ENCODE measurements around the gene ACTN4. TPM values are rescaled to one million over a fixed set of nuclear protein-coding genes. Genes with fewer than 3 reads are reported as not detected.
"Not testable (repeated sequence)": the region's sequence is repeated elsewhere in the genome, so short reads cannot be mapped to it uniquely, and the experiment has no call there.

Gene ACTN4
- total and polyA plus RNA-seq, 2 donors (not counting 1 experiment from before 2014, with no cell fraction given): 127 to 683 TPM

DNA sequence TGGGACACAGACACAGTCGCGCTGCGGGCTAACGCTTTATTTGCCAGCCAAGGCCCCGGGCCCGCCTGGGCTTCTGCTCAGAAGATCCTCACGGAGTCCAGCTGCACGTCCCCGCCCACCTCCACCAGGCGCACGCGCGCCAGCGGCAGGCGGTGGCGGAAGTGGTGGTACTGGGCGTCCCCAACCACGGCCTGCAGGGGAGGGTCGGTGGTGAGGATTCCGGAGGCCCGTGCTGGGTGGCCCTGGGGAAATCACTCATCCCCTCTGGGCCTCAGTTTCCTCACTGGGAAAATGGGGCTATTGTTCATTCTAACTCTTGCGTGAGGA is 123.5 kb downstream of the ACTN4 start:
- not testable (repeated sequence) for H3K9me3 ChIP-seq (ENCODE audit: control insufficient read depth, insufficient read depth, low read depth, low read length); H3K4me2 ChIP-seq (ENCODE audit: extremely low read depth, insufficient read depth, low read length); DNase-seq (ENCODE audit: low read depth in 2 of 2); H3K27ac ChIP-seq (ENCODE audit: insufficient read depth, low read length); H3K4me1 ChIP-seq (ENCODE audit: control insufficient read depth, extremely low read depth, insufficient read depth, low read length); H3K79me2 ChIP-seq (ENCODE audit: control insufficient read depth, insufficient read depth, low read length); H3K4me3 ChIP-seq (replicated peaks in 1 of 4; ENCODE audit: control extremely low read depth in 1 of 4, insufficient read depth in 1 of 4, low read depth in 3 of 4, low read length in 4 of 4); H2AFZ ChIP-seq (ENCODE audit: low read length); H4K20me1 ChIP-seq (ENCODE audit: control insufficient read depth, extremely low read depth, insufficient read depth, low read length); H3K27me3 ChIP-seq (ENCODE audit: control insufficient read depth, insufficient read depth, low read length); H3K9ac ChIP-seq (ENCODE audit: insufficient read depth, low read length); H3K36me3 ChIP-seq (ENCODE audit: control insufficient read depth, insufficient read depth, low read length)

DNA sequence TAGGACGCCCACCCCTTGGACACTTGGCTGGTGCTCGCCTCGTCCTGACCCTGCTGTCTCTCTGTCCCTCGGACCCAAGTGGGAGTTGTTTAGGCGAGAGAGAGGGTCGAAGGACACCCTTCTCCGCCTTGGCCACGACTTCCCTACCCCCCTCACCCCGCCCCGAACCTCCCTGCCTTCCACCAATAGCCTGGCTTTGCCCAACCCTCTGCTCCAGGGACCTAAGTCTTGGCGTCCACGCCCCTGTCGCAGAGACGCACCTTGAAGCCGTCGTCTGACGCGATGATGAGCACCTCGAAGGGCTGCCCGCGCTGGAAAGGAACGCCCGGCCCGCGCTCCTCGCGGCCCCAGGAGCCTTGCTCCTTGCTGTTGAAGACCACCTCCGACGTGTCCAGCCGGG is 124.1 kb downstream of the ACTN4 start:
- not testable (repeated sequence) for H3K36me3 ChIP-seq (ENCODE audit: control insufficient read depth, insufficient read depth, low read length); H3K9me3 ChIP-seq (ENCODE audit: control insufficient read depth, insufficient read depth, low read depth, low read length); H3K9ac ChIP-seq (ENCODE audit: insufficient read depth, low read length); DNase-seq (ENCODE audit: low read depth in 2 of 2); H3K4me2 ChIP-seq (ENCODE audit: extremely low read depth, insufficient read depth, low read length); H3K27me3 ChIP-seq (ENCODE audit: control insufficient read depth, insufficient read depth, low read length); H2AFZ ChIP-seq (ENCODE audit: low read length); H3K4me1 ChIP-seq (ENCODE audit: control insufficient read depth, extremely low read depth, insufficient read depth, low read length); H3K79me2 ChIP-seq (ENCODE audit: control insufficient read depth, insufficient read depth, low read length); H3K27ac ChIP-seq (ENCODE audit: insufficient read depth, low read length); H3K4me3 ChIP-seq (replicated peaks in 1 of 4; ENCODE audit: control extremely low read depth in 1 of 4, insufficient read depth in 1 of 4, low read depth in 3 of 4, low read length in 4 of 4); H4K20me1 ChIP-seq (ENCODE audit: control insufficient read depth, extremely low read depth, insufficient read depth, low read length)

DNA sequence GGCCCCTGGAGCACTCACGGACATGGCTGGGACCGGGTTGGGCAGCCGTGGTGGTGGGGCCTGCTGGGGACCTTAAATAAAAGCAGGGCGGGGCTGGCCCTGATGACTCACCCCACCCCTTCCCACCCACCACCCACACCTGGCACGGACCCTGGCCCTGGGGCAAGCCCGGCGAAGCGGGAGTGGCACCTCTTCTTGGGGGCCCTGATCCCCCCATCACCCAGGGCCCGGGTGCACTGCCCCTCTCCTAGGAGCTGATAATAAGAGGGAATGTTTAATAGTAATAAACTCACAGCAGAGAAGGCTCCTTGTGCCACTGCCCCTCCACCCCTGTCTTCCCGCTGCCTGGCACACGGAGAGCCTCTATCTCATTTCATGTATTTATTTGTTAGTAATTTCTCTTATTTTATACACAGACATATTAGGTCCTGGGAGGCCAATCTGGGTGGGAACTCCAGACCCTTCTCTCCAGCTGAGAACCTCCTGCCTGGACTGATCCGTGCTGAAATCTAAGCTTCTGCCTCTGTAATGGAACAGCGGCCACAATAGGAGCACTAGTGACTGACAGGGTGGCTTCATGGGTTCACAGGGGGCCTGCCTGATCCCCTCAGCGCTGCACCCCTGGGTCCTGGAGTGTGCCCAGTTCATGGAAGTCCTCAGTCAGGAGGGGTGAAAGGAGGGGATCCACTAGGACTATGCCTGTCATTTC is 126.2 kb downstream of the ACTN4 start, which contains the start of gene LGALS7:
TSS of gene LGALS7 (minus strand) at position 49 of the 709 bp plus-strand sequence. CDS start at position 24, 25 bp downstream.
- H3K27ac ChIP-seq (ENCODE audit: insufficient read depth, low read length): no peak within 1 kb of the TSS
- H2AFZ ChIP-seq (ENCODE audit: low read length): no peak within 1 kb of the TSS
- H3K27me3 ChIP-seq (ENCODE audit: control insufficient read depth, insufficient read depth, low read length): no peaks in the 10 kb centered on the region
- no peak for TF ChIP-seq EZH2 (IDR thresholded peaks at IDR 0.05; ENCODE audit: low read length, missing control alignments)
- TF ChIP-seq, protein P1, sequence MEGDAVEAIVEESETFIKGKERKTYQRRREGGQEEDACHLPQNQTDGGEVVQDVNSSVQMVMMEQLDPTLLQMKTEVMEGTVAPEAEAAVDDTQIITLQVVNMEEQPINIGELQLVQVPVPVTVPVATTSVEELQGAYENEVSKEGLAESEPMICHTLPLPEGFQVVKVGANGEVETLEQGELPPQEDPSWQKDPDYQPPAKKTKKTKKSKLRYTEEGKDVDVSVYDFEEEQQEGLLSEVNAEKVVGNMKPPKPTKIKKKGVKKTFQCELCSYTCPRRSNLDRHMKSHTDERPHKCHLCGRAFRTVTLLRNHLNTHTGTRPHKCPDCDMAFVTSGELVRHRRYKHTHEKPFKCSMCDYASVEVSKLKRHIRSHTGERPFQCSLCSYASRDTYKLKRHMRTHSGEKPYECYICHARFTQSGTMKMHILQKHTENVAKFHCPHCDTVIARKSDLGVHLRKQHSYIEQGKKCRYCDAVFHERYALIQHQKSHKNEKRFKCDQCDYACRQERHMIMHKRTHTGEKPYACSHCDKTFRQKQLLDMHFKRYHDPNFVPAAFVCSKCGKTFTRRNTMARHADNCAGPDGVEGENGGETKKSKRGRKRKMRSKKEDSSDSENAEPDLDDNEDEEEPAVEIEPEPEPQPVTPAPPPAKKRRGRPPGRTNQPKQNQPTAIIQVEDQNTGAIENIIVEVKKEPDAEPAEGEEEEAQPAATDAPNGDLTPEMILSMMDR (conservative IDR thresholded peaks at IDR 0.05 in 1 of 2, IDR thresholded peaks at IDR 0.05 in 1 of 2; ENCODE audit: low read depth in 1 of 2, low read length in 2 of 2): no peak
- no peak for DNase-seq (ENCODE audit: low read depth in 2 of 2)
- no peak within 1 kb of the TSS for H3K4me2 ChIP-seq (ENCODE audit: extremely low read depth, insufficient read depth, low read length)
- no peaks in the 10 kb centered on the region for H3K4me1 ChIP-seq (ENCODE audit: control insufficient read depth, extremely low read depth, insufficient read depth, low read length)
- H3K4me3 ChIP-seq (replicated peaks in 1 of 4; ENCODE audit: control extremely low read depth in 1 of 4, insufficient read depth in 1 of 4, low read depth in 3 of 4, low read length in 4 of 4): no peak within 1 kb of the TSS
- no peak within 1 kb of the TSS for H3K9ac ChIP-seq (ENCODE audit: insufficient read depth, low read length)
- no peaks in the 10 kb centered on the region for H4K20me1 ChIP-seq (ENCODE audit: control insufficient read depth, extremely low read depth, insufficient read depth, low read length)
- H3K9me3 ChIP-seq (ENCODE audit: control insufficient read depth, insufficient read depth, low read depth, low read length): no peaks in the 10 kb centered on the region
- H3K79me2 ChIP-seq (ENCODE audit: control insufficient read depth, insufficient read depth, low read length): no peaks in the 10 kb centered on the region
- H3K36me3 ChIP-seq (ENCODE audit: control insufficient read depth, insufficient read depth, low read length): no peaks in the 10 kb centered on the region

DNA sequence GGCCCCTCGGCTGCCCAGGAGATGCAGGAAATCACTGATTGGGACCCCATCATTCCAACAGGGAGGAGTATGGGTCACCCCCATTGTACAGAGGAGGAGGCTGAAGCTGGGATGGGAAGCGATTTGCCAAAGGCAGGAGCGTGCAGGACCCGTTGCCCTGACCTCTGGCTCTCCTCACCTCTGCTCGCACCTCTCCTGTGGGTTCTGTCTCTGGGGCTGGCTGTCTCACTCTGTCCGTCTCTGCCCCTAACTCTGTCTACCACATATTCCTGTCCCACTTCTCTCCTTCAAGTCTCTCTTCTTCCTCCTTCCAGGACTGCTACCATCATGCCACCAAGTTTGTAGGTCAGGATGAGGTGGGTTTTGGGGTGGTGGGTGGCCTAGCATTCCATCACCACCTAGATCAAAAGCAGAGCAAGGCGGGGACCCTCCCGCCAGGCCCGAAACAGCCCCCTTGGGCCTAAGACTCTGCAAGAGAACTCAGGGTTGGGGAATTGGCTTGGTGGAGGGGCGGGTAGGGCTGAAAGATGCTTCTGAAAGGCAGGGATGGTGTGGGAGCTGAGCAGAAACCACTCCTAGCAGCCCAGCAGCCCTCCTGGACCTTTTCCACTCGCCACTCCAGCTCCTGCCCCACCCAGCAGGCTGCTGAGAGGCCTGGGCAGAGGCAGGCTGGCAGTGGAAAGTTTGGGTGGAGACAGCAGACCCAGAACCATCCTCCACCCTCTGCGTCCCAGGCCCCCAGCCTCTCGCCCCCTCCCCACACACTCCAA is 126.9 kb downstream of the ACTN4 start:
- no peak overlapping the region for H3K9ac ChIP-seq (ENCODE audit: insufficient read depth, low read length)
- no peak overlapping the region for H3K27ac ChIP-seq (ENCODE audit: insufficient read depth, low read length)
- TF ChIP-seq, protein P1 (conservative IDR thresholded peaks at IDR 0.05 in 1 of 2, IDR thresholded peaks at IDR 0.05 in 1 of 2; ENCODE audit: low read depth in 1 of 2, low read length in 2 of 2): no peak
- no peak for TF ChIP-seq EZH2 (IDR thresholded peaks at IDR 0.05; ENCODE audit: low read length, missing control alignments)
- H2AFZ ChIP-seq (ENCODE audit: low read length): no peak overlapping the region
- no peak for DNase-seq (ENCODE audit: low read depth in 2 of 2)
- no peak overlapping the region for H3K4me3 ChIP-seq (replicated peaks in 1 of 4; ENCODE audit: control extremely low read depth in 1 of 4, insufficient read depth in 1 of 4, low read depth in 3 of 4, low read length in 4 of 4)
- no peaks in the 10 kb centered on the region for H3K9me3 ChIP-seq (ENCODE audit: control insufficient read depth, insufficient read depth, low read depth, low read length)
- H3K4me1 ChIP-seq (ENCODE audit: control insufficient read depth, extremely low read depth, insufficient read depth, low read length): no peaks in the 10 kb centered on the region
- H3K27me3 ChIP-seq (ENCODE audit: control insufficient read depth, insufficient read depth, low read length): no peaks in the 10 kb centered on the region
- no peak overlapping the region for H3K4me2 ChIP-seq (ENCODE audit: extremely low read depth, insufficient read depth, low read length)
- H3K36me3 ChIP-seq (ENCODE audit: control insufficient read depth, insufficient read depth, low read length): no peaks in the 10 kb centered on the region
- no peaks in the 10 kb centered on the region for H3K79me2 ChIP-seq (ENCODE audit: control insufficient read depth, insufficient read depth, low read length)
- H4K20me1 ChIP-seq (ENCODE audit: control insufficient read depth, extremely low read depth, insufficient read depth, low read length): no peaks in the 10 kb centered on the region

Measured in fibroblast of lung (primary cell).